Activated CD8-positive, alpha-beta memory T cell treated with anti-CD3 and anti-CD28 coated beads, Interleukin-2, amount 50 U/mL, for 48 hours (primary cell): ENCODE results near the gene ARL6IP5.

ENCODE experiments used
- DNase-seq: peaks from one replicate; pipeline ENCODE4 v3.0.0-alpha.2; 2020

The ARL6IP5 gene

GRCh38 chr3:69084326-69085167 lies at the start of gene ARL6IP5:
Gene ARL6IP5 (plus strand): TSS chr3:69084937. CDS start chr3:69085048, 111 bp downstream.
- DNase-seq, result peak; percentile 94

- DNase-seq, result no peak
These were observed 40.1 kb upstream of the ARL6IP5 start for GRCh38 chr3:69044608-69045007.

GRCh38 chr3:69048990-69049389 lies 35.7 kb upstream of the ARL6IP5 start:
- DNase-seq, result no peak

- DNase-seq, result peak; percentile 98
These were observed 32.8 kb upstream of the ARL6IP5 start, which contains the start of gene TMF1 for GRCh38 chr3:69051756-69052471. Gene TMF1 (minus strand): TSS chr3:69052333. CDS start chr3:69052086, 247 bp downstream.

GRCh38 chr3:69052472-69052898 lies 32.3 kb upstream of the ARL6IP5 start:
- DNase-seq, result no peak

GRCh38 chr3:69058180-69058946 lies 26.4 kb upstream of the ARL6IP5 start:
- DNase-seq, result no peak

GRCh38 chr3:69058947-69059224 lies 25.9 kb upstream of the ARL6IP5 start:
- no peak for DNase-seq

GRCh38 chr3:69059688-69060087 lies 25.0 kb upstream of the ARL6IP5 start:
- DNase-seq, result no peak

- DNase-seq, result no peak
These were observed 21.1 kb upstream of the ARL6IP5 start for GRCh38 chr3:69063636-69064035.

- no peak for DNase-seq
These were observed 19.3 kb upstream of the ARL6IP5 start for GRCh38 chr3:69065318-69065964.

- no peak for DNase-seq
These were observed 18.6 kb upstream of the ARL6IP5 start for GRCh38 chr3:69066121-69066520.

- DNase-seq, result no peak
These were observed 11.8 kb upstream of the ARL6IP5 start for GRCh38 chr3:69072928-69073327.

- DNase-seq, result peak; percentile 68
These were observed 5.2 kb upstream of the ARL6IP5 start for GRCh38 chr3:69079269-69080159.

GRCh38 chr3:69080233-69080920 lies 4.4 kb upstream of the ARL6IP5 start, which contains the start of gene UBA3:
Gene UBA3 (minus strand): TSS chr3:69080365. CDS start chr3:69080353, 12 bp downstream.
- peak; percentile 94 for DNase-seq

GRCh38 chr3:69081583-69082262 lies 3.0 kb upstream of the ARL6IP5 start:
- no peak for DNase-seq

- DNase-seq, result no peak
These were observed 2.4 kb upstream of the ARL6IP5 start for GRCh38 chr3:69082361-69082760.

GRCh38 chr3:69082805-69083204 lies 1.9 kb upstream of the ARL6IP5 start:
- peak; percentile 77 for DNase-seq

GRCh38 chr3:69085168-69085832 lies 563 bp downstream of the ARL6IP5 start:
- DNase-seq, result no peak

- DNase-seq, result peak; percentile 88
These were observed 1.3 kb downstream of the ARL6IP5 start for GRCh38 chr3:69085833-69086722.
